GM21529 (cell line): ENCODE data around the gene TMEM165.

Experiments
- ATAC-seq: cut with Tn5 transposase; IDR thresholded peaks from one replicate; pipeline ENCODE4 v1.9.1; 2021; ENCODE audit not compliant: unreplicated experiment

TMEM165 gene

GRCh38 chr4:55367084-55367722, 28.6 kb upstream of the TMEM165 start:
- ATAC-seq, result no peak

DNA sequence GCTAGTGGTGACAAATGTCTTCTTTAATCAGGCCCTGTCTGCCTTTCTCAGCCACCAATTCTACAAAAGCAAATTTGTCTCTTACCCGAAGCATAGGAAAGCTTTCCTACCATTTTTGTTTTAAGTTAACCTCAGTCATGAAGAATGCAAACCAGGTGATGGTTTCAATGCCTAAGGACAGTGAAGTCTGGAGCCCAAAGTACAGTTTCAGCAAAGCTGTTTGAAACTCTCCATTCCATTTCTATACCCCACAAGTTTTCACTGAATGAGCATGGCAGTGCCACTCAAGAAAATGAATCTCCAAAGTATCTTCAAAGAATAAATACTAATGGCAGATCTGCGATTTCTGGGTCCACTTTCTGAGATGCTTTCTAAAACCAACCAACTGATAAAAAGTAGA, 25.8 kb upstream of the TMEM165 start:
- ATAC-seq, result no peak

DNA sequence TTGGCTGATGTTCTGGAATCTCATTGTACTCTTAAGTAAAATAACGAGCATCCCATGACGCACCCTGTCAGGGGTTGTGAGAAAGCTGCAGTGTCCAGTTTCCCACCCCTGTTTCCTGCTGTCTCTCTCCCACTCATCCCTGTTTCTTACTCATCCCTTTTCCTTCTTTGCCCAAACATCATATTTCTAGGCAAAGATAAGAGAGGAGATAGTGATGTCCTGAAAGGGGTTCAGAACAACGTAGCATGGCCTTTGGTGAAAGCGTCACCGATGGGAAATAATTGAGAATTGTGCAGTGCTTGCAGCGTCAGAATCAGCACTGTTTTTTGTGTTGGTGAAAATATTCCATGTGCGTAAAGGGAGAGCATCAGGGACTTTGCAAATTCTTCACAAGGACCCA, 23.5 kb upstream of the TMEM165 start:
- no peak for ATAC-seq

- no peak for ATAC-seq
Observed at GRCh38 chr4:55373461-55373860, 22.3 kb upstream of the TMEM165 start.

GRCh38 chr4:55376698-55377097, 19.1 kb upstream of the TMEM165 start:
- ATAC-seq, result no peak

GRCh38 chr4:55378617-55379467, 16.9 kb upstream of the TMEM165 start:
- no peak for ATAC-seq

- no peak for ATAC-seq
Observed at GRCh38 chr4:55380576-55380975, 15.2 kb upstream of the TMEM165 start.

DNA sequence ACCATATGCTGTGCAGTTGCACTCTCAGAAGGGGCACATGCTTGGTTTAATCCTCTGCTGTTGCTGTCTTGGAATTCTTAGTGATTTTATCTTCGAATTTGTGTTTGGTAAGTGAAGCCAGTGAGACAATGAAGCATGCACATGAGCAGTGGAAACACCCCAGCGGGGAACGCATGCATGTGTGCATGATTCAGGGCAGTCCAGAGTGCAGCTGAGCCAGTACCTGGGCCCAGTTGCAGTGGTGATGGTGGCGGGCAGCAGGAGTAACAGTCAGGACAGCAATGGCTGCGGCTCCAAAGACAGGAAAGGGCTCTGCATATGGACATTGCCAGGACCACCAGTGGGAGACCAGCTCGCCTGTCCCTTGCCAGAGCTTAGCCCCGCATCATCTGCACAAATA, 14.3 kb upstream of the TMEM165 start:
- no peak for ATAC-seq

GRCh38 chr4:55382488-55383003, 13.2 kb upstream of the TMEM165 start:
- no peak for ATAC-seq

DNA sequence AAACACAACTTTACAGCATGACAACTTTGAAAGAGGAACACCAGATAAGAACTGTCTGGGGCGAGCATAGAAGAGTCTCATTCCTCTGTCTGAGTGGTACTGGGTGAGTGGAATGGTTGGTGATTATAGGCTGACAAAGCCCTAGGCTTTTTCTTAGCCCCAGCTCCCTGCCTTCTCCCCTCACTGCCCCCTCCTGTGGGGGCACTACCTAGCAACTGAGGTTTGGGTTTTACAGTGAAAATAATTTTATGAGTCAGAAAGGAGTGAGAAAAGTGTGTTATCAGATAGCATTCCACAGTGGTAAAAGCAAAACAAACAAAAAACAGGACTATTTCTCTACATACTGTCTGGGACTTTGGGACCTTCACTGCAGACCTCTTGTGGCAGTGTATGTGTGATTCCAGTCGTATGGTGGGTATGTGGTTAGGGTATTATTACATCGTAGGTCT, 10.5 kb upstream of the TMEM165 start:
- no peak for ATAC-seq

DNA sequence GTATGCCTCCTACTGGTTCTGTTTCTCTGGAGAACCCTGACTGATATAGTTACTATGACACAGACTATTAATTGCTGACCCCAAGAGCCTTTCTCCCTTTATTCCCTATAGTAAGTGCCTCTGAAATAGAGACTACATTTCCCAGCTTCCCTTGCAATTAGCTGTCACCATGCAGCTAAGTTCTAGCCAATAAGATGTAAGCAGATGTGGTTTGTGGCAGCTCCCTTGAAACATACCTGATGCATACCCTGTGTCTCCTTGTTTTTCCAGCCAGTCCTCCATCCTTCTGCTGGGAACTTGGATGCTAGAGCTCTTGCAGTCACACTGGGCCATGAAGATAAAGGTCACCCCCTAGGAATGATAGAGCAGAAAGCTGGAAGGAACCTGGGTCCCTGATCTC, 9.7 kb upstream of the TMEM165 start:
- ATAC-seq, result peak; percentile 95

- no peak for ATAC-seq
Observed at GRCh38 chr4:55386840-55387239, 8.9 kb upstream of the TMEM165 start.

DNA sequence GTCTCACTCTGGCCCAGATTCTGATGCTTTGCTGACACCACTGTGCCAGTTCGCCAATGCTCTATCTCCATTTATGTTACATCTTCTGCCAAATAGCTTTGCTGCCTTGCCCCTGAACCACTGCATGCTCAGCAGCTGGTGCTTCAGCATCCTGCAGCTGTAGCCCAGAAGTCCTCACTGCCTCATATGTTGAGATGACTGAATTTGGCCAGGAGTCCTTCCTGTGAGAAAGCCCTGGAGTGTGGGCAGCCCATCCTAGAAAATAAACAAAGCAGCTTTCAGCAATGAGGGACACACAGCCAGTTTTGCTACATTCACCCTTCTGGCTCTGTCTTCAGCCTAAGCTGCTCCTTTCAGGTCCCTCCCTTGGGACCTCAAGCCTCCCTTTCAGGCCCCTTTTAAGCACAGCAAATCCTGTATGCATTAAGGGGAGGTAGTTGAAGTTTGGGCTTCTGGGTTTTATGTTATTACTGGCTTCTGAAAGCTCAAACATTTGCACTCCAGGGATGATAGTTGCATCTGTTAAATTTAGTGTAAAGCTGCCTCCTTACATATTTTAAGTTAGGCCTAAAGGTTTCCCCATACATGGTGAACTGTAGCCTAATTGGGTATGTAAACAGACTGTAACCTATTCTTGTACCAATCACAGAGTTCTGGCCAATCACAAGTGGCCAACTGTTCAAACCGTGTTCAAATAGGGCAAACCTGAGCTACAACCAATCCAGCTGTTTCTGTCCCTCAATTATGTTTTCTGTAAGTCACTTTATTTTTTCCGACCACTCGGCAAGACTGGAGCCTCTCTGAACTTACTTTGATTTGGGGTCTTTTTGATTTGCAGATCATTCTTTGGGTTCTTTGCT, 2.1 kb upstream of the TMEM165 start:
- ATAC-seq, result no peak

- ATAC-seq, result no peak
Observed at GRCh38 chr4:55395218-55395528, 584 bp upstream of the TMEM165 start.

DNA sequence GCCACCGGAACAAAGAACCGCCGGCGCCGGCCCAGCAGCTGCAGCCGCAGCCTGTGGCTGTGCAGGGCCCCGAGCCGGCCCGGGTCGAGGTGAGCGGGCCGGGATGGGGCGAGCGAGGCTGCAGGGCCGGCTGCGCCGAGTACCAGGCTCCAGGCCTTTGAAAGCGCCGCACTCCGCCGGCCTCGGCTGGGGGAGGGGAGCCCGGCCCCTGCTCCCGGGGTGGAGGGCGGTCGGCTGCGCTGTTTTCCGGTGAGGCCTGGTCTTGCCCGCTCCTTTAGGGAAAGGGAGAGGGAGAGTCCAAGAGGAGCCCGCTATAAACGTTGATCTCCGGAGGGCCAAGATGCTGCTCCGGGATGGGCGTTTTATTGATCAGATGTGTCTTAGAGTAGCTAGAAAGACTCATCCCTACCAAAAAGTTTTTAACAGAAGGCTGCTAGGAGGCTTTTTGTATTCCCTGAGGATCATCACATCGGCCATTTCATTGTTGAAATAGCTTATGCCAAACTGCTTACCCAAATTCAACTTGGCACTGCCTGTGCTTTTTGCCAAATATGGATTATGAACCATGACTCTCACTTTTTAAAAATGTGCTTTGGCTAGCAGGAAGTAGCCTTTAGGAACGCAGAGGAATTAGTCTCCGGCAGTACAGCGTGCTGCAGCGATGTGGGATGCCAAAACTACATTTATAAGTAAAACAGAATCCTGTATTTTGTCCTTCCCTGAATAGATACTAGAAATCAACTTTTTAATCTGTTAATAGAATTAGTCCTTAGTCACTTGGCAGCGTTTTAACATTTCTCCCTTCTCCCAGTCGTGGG, 760 bp downstream of the TMEM165 start:
- peak; percentile 21 for ATAC-seq

DNA sequence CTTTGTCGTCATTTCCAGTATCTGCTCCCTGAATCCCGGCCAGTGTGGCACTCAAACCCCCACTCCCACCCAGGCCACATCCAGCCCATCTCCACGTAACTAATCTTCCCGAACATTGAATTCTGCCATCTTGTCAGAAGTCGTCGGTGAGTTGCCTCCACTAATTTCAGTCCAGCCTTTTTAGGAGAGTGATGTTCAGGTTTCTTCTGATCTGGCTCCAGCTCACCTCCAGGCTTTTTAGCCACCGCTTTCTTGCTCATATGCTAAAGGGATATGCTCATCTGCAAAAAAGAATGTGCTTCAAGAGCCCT, 1.3 kb downstream of the TMEM165 start:
- ATAC-seq, result no peak

- no peak for ATAC-seq
Observed at GRCh38 chr4:55397520-55398321, 2.0 kb downstream of the TMEM165 start.

- no peak for ATAC-seq
Observed at GRCh38 chr4:55398461-55398860, 2.7 kb downstream of the TMEM165 start.

GRCh38 chr4:55398966-55399365, 3.2 kb downstream of the TMEM165 start:
- ATAC-seq, result no peak

GRCh38 chr4:55399581-55399980, 3.8 kb downstream of the TMEM165 start:
- no peak for ATAC-seq
